Adipose tissue (tissue), 3 donors: ENCODE results near the gene RNF40. TPM values are rescaled to one million over a fixed set of nuclear protein-coding genes. Genes with fewer than 3 reads are reported as not detected.

Source experiments
- H3K27ac ChIP-seq: one replicate; pipeline ENCODE4 v1.5.1; 2013; ENCODE audit warnings: low read depth, low read length
- WGBS, 3 donors: extraction: QIAGEN DNeasy Blood & Tissue Kit; methylation state at CpG; one replicate each; pipeline ENCODE4 v1.1.7; 2013; 5-methylcytosine and 5-hydroxymethylcytosine counted together
- polyA plus RNA-seq, 3 donors: library from polyadenylated mRNA; stranded (reverse); fragments of 200-250 nt; gene quantifications; one replicate each; pipeline ENCODE4 v1.2.3, GENCODE V29; 2013
- donor health status: healthy with polysubstance abuse.
- donor health status: Bipolar disorder and iron deficiency.
- donor health status: healthy.

Gene RNF40
- polyA plus RNA-seq, 3 donors: 26.3 to 65.7 (median 39.7) TPM

- H3K27ac ChIP-seq: no peak overlapping the region
- WGBS, 3 donors: 88 to 91% (median 88%) methylated on average over 37 of the region's 37 CpGs
Measured at GRCh38 chr16:30738984-30739951, 22.9 kb upstream of the RNF40 start.

GRCh38 chr16:30740364-30741251, 21.5 kb upstream of the RNF40 start:
- WGBS, 3 donors: 26 to 55% (median 48%) methylated on average over 8 of the region's 8 CpGs
- no peak overlapping the region for H3K27ac ChIP-seq

- 78 to 88% (median 88%) methylated on average over 6 of the region's 6 CpGs for WGBS, 3 donors
- H3K27ac ChIP-seq: no peak overlapping the region
Measured at GRCh38 chr16:30741461-30741914, 20.6 kb upstream of the RNF40 start.

GRCh38 chr16:30743716-30744115, 18.4 kb upstream of the RNF40 start:
- H3K27ac ChIP-seq: no peak overlapping the region
- 83 to 93% (median 86%) methylated on average over 8 to 11 of the region's 11 CpGs for WGBS, 3 donors

- WGBS, 3 donors: 74 to 76% (median 75%) methylated on average over 2 of the region's 2 CpGs
- no peak overlapping the region for H3K27ac ChIP-seq
Measured at GRCh38 chr16:30744183-30744582, 17.9 kb upstream of the RNF40 start.

GRCh38 chr16:30745082-30745481, 17.0 kb upstream of the RNF40 start:
- H3K27ac ChIP-seq: no peak overlapping the region
- WGBS, 3 donors: 66 to 81% (median 72%) methylated on average over 2 of the region's 2 CpGs

GRCh38 chr16:30746638-30747175, 15.4 kb upstream of the RNF40 start:
- no peak overlapping the region for H3K27ac ChIP-seq
- WGBS, 3 donors: 54 to 90% (median 86%) methylated on average over 9 of the region's 9 CpGs

GRCh38 chr16:30747331-30747730, 14.8 kb upstream of the RNF40 start:
- H3K27ac ChIP-seq: no peak overlapping the region
- WGBS, 3 donors: 29 to 57% (median 42%) methylated on average over 3 of the region's 3 CpGs

GRCh38 chr16:30747799-30748633, 14.1 kb upstream of the RNF40 start, which contains the start of gene PHKG2:
TSS of gene PHKG2 (plus strand) at chr16:30748425. CDS start at chr16:30748821, 396 bp downstream.
- 2% methylated on average over 45 to 60 of the region's 60 CpGs for WGBS, 3 donors
- no peak within 1 kb of the TSS for H3K27ac ChIP-seq

GRCh38 chr16:30748634-30749445, 13.3 kb upstream of the RNF40 start:
- H3K27ac ChIP-seq: no peak overlapping the region

GRCh38 chr16:30750201-30750600, 11.9 kb upstream of the RNF40 start:
- 76 to 95% (median 85%) methylated on average over 4 of the region's 4 CpGs for WGBS, 3 donors
- H3K27ac ChIP-seq: no peak overlapping the region

More at GRCh38 chr16:30748634-30749445, 13.3 kb upstream of the RNF40 start:
- 10 to 17% (median 16%) methylated on average over 32 to 36 of the region's 36 CpGs for WGBS, 3 donors

- no peak overlapping the region for H3K27ac ChIP-seq
- WGBS, 3 donors: 92 to 94% (median 93%) methylated on average over 20 of the region's 20 CpGs
Measured at GRCh38 chr16:30750876-30751465, 11.2 kb upstream of the RNF40 start.

GRCh38 chr16:30753596-30753995, 8.5 kb upstream of the RNF40 start:
- H3K27ac ChIP-seq: no peak overlapping the region
- WGBS, 3 donors: 76 to 79% (median 78%) methylated on average over 4 of the region's 4 CpGs

- whole genome bisulfite sequencing, 3 donors: 88 to 95% (median 92%) methylated on average over 19 to 20 of the region's 20 CpGs
- H3K27ac ChIP-seq: no peak overlapping the region
Measured at GRCh38 chr16:30755955-30756780, 6.0 kb upstream of the RNF40 start.

- H3K27ac ChIP-seq: no peak overlapping the region
- 96 to 98% (median 96%) methylated on average over 13 of the region's 13 CpGs for WGBS, 3 donors
Measured at GRCh38 chr16:30756781-30757100, 5.4 kb upstream of the RNF40 start.

- no peak overlapping the region for H3K27ac ChIP-seq
- 78 to 91% (median 90%) methylated on average over 7 of the region's 7 CpGs for WGBS, 3 donors
Measured at GRCh38 chr16:30757316-30757715, 4.8 kb upstream of the RNF40 start.
